Neural progenitor cell (in vitro differentiated cells): Measurements from ENCODE around the gene CDCA4.

Experiments used
- CTCF ChIP-seq: fragments of 200-600 bp; sonication (generic); IDR thresholded peaks from 2 replicates; pipeline ENCODE4 v1.5.1; 2017; ENCODE audit warnings: antibody characterized with exemption, mild to moderate bottlenecking
- EZH2 ChIP-seq: fragments of 200-600 bp; sonication (generic); IDR thresholded peaks from 2 replicates; pipeline ENCODE4 v1.6.1; 2017; ENCODE audit warnings: antibody characterized with exemption, mild to moderate bottlenecking, moderate library complexity
- EZH2phosphoT487 ChIP-seq: fragments of 200-600 bp; sonication (generic); IDR thresholded peaks from 2 replicates; pipeline ENCODE4 v1.6.1; 2017; ENCODE audit warnings: antibody characterized with exemption

GRCh38 chr14:104982548-104983230 lies 38.2 kb downstream of the CDCA4 start:
- no peak for TF ChIP-seq CTCF
- no peak for TF ChIP-seq EZH2
- no peak for TF ChIP-seq EZH2phosphoT487
